HEK293 (cell line): ENCODE measurements around the gene GAS5.

ENCODE experiments used
- CTCF ChIP-seq: fragments of 450-650 bp; formaldehyde crosslinking; IDR thresholded peaks from 2 replicates; pipeline ENCODE4 v1.5.1; 2016; ENCODE audit warnings: missing biosample characterization, missing genetic modification characterization
- PATZ1 ChIP-seq: fragments of 450-650 bp; formaldehyde crosslinking; IDR thresholded peaks from 2 replicates; pipeline ENCODE4 v1.5.1; 2016; ENCODE audit warnings: missing biosample characterization, missing genetic modification characterization
- RBAK ChIP-seq: fragments of 450-650 bp; formaldehyde crosslinking; IDR thresholded peaks from 2 replicates; pipeline ENCODE4 v1.5.1; 2016; ENCODE audit warnings: missing biosample characterization, missing genetic modification characterization
- TCF7L2 ChIP-seq: IDR thresholded peaks from 2 replicates; pipeline ENCODE4 v1.6.1; 2011; ENCODE audit warnings: low read depth, mild to moderate bottlenecking, inconsistent platforms, low read length, moderate library complexity, borderline replicate concordance
- ZBTB49 ChIP-seq: fragments of 450-650 bp; formaldehyde crosslinking; IDR thresholded peaks from 2 replicates; pipeline ENCODE4 v1.5.1; 2016; ENCODE audit warnings: missing biosample characterization, missing genetic modification characterization, low read depth
- ZNF133 ChIP-seq: fragments of 450-650 bp; formaldehyde crosslinking; IDR thresholded peaks from 2 replicates; pipeline ENCODE4 v1.5.1; 2016; ENCODE audit warnings: missing biosample characterization, missing genetic modification characterization
- ZNF24 ChIP-seq: fragments of 450-650 bp; formaldehyde crosslinking; IDR thresholded peaks from 2 replicates; pipeline ENCODE4 v1.5.1; 2016; ENCODE audit warnings: missing biosample characterization, missing genetic modification characterization
- ZNF280D ChIP-seq: fragments of 450-650 bp; formaldehyde crosslinking; IDR thresholded peaks from 2 replicates; pipeline ENCODE4 v1.5.1; 2016; ENCODE audit warnings: missing biosample characterization, missing genetic modification characterization
- ZNF335 ChIP-seq: fragments of 450-650 bp; formaldehyde crosslinking; conservative IDR thresholded peaks from 2 replicates; pipeline ENCODE4 v1.5.1; 2016; ENCODE audit warnings: missing biosample characterization, missing genetic modification characterization
- ZNF350 ChIP-seq: fragments of 450-650 bp; formaldehyde crosslinking; IDR thresholded peaks from 2 replicates; pipeline ENCODE4 v1.5.0; 2017; ENCODE audit warnings: missing biosample characterization, mild to moderate bottlenecking, missing genetic modification characterization
- ZNF501 ChIP-seq: fragments of 450-650 bp; formaldehyde crosslinking; IDR thresholded peaks from 2 replicates; pipeline ENCODE4 v1.5.1; 2016; ENCODE audit warnings: missing biosample characterization, missing genetic modification characterization

GRCh38 chr1:173871091-173871490, 3.3 kb upstream of the GAS5 start:
- TF ChIP-seq ZNF280D (tag by site-specific recombination) (no peak), ZNF350 (tag by site-specific recombination) (no peak), ZBTB49 (no peak), ZNF24 (tag by site-specific recombination) (no peak), ZNF335 (tag by site-specific recombination) (no peak), CTCF (tag by site-specific recombination) (no peak), ZNF501 (tag by site-specific recombination) (no peak), PATZ1 (tag by site-specific recombination) (no peak), RBAK (tag by site-specific recombination) (no peak), ZNF133 (tag by site-specific recombination) (no peak), TCF7L2 (no peak)
